Choroid plexus epithelial cell (primary cell): Measurements from ENCODE around the gene ATP7B.
A peak's percentile ranks its signal among the peaks of the same experiment; 100 is the strongest.

Experiments used
- DNase-seq: peaks from one replicate; pipeline ENCODE4 v3.0.0-alpha.2; 2010; ENCODE audit warnings: low read depth
- H3K4me3 ChIP-seq: 2 replicates; pipeline ENCODE4 v1.5.1; 2011; ENCODE audit warnings: low read depth, mild to moderate bottlenecking, control low read depth, low read length, moderate library complexity
- CTCF ChIP-seq: conservative IDR thresholded peaks from 2 replicates; pipeline ENCODE4 v1.5.1; 2011; ENCODE audit warnings: low read depth, mild to moderate bottlenecking, control low read depth, inconsistent platforms, low read length, moderate library complexity

ATP7B gene

DNA sequence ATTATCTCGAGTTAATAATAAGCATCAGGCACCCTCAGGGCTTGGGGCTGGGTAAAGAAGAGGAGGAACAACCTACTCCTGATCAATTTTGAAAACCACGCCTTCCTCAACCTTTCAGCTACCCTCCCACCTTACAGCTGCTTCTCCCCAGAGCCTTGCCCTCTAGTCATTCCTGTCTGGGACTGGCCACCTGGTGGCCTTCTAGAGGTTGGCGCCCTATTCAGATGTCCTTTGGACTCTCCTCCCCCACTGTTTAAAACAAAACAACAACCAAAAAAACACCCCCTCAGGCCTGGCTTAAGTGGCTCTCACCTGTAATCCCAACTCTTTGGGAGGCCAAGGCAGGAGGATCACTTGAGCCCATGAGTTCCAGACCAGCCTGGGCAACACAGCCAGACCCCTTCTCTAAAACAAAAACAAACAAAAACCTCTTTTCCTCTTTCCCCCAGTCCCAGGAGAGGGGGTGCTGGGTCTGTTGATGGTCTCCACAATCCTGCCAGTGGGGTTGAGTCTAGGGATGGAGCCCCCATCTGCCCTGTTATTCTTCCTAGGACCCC is 87.2 kb downstream of the ATP7B start:
- TF ChIP-seq CTCF = peak; percentile 34
- no peak for DNase-seq
- no peak overlapping the region for H3K4me3 ChIP-seq

DNA sequence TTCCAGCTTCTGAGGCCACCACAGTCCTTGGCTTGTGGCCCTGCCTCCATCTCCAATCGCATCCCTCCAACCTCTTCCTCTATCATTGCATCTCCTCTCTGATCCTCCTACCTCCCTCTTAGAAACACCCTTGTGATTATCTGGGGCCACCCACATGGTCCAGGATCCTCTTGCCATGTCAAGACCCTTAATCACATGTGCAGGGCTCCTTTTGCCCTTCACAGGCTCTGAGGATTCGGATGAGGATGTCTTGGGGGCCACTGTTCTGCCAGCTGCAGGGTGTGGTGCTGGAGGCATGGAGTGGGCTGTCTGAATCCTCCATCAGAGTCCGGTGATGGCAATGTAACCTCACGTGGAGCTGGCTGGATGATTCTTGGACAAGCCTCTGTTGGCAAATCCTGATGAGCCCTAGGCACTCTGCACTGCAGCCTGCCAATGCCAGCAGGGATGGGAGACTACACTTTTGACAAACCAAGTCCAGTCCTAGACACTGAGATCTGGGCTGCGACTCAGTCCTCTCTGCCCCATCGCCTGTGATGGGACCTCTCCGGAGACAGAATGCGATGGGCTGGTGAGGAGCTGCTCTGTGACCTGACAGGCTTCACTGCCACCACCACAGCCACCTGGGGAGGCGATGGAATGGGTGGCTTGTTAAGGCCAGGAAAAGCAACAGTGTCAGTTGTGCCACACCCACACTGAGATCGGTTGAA is 88.3 kb downstream of the ATP7B start:
- TF ChIP-seq CTCF = no peak
- H3K4me3 ChIP-seq = no peak overlapping the region
- no peak for DNase-seq

DNA sequence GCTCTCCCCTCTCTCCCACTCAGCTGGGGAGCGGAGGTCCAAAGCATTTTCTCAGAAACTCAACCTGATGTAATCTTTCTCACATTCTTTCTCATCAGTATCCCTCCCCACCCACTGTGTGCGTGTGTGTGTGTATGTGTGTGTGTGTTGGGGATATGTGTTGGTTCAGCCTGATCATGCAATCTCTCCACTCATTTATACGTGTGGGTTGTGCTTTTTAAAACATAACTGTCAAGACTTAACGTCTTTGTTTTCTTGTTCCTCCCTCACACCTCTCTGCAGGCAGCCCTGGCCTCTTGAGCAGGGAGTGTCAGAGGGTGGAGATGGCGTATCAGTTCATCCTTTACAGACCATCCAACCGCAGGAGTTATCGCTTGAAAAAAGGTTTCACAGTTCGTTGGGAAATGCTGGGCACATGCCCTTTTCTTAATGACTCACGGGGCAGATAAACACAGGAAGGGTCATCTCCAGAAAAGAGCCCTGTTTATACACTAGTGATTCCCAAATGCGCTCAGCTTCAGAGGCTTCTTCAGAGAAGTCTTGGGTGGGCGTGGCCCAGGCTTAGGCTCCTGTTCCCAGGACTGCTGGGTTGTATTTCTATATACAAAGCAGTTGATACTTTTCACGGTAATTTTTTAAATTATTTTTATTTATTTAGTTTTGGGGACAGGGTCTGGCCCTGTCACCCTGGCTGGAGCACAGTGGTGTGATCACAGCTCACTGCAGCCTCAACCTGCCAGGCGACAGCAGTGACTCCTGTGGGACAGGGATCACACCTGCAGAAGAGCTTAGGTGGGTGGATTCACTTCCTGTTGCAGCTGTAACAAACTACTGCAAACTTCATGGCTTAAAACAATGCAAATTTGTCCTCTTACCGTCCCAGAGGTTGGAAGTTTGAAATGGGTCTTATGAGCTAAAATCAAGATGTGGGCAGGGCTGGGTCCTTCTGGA is 89.2 kb downstream of the ATP7B start:
- DNase-seq = peak; percentile 31
- TF ChIP-seq CTCF = no peak
- H3K4me3 ChIP-seq = no peak overlapping the region

- no peak overlapping the region for H3K4me3 ChIP-seq
- no peak for TF ChIP-seq CTCF
- no peak for DNase-seq
These were observed 90.5 kb downstream of the ATP7B start for GRCh38 chr13:51920786-51921185.

DNA sequence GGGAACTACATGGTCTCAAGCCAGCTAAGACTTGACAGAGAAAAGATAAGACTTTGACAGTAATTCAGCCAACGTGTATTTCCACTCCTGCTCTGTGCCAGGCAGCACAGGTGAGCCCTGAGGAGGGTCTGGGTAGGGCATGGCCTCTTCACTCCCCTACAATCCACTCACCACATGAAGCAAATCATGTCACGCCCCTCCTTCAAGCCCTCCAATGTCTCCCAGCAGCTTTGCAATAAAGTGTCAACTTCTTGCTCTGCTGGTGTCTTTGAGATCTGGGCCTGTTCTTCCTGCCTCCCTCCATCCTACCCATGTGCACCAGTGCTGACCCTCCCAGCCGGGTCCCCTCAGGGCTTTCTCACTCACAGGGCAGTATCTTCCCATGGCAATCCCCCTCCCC is 91.0 kb downstream of the ATP7B start:
- no peak for DNase-seq
- no peak for TF ChIP-seq CTCF
- no peak overlapping the region for H3K4me3 ChIP-seq

- no peak for DNase-seq
- H3K4me3 ChIP-seq = no peak overlapping the region
- no peak for TF ChIP-seq CTCF
These were observed 91.7 kb downstream of the ATP7B start for GRCh38 chr13:51919531-51919930.
